Body of pancreas (tissue), 4 donors: ENCODE data around the gene DOCK4.

Experiments used
- POLR2A ChIP-seq, 3 donors: fragments of 450-650 bp; IDR thresholded peaks; one replicate each; pipeline ENCODE4 v1.6.1; 2016; ENCODE audit warnings: antibody characterized with exemption in 3 of 3, mild to moderate bottlenecking in 2 of 3
- TF ChIP-seq, protein P1 (sequence below), 7 experiments: fragments of 450-650 bp in 4 of 7; fragments of 200-600 bp in 3 of 7; sonication (generic) in 3 of 7; IDR thresholded peaks; one replicate each; pipeline ENCODE4 v1.5.1; 2016 to 2019; ENCODE audit warnings: antibody characterized with exemption in 7 of 7

DNA sequence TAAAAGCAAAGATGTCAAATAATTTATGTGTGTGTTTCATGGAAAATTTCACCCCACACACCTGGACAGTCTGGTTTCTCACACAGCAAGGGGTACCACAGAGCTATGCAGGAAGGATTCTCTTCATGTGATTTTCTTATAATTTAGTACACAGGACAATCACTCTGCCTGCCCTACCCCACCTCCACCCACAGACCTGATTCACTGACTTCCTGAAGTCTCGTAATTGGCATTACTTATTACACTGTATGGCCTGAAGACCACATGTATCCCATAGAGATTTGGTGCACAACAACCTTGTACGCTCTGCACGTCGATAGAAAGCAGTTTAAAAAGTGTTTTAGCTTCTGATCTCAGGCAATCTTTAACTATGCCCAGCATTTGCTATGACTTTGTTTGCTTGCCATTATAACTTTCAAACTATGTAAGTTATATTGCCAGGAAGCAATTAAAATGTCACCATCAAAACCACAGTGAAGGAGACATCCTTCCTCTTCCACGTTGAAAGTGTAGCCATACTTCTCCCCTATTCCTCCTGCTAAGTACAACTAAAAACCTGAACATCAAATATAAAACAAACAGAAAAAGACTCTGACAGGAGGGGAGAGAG, 364.5 kb downstream of the DOCK4 start:
- no peak for TF ChIP-seq POLR2A (IDR thresholded peaks at IDR 0.05)
- TF ChIP-seq, protein P1, sequence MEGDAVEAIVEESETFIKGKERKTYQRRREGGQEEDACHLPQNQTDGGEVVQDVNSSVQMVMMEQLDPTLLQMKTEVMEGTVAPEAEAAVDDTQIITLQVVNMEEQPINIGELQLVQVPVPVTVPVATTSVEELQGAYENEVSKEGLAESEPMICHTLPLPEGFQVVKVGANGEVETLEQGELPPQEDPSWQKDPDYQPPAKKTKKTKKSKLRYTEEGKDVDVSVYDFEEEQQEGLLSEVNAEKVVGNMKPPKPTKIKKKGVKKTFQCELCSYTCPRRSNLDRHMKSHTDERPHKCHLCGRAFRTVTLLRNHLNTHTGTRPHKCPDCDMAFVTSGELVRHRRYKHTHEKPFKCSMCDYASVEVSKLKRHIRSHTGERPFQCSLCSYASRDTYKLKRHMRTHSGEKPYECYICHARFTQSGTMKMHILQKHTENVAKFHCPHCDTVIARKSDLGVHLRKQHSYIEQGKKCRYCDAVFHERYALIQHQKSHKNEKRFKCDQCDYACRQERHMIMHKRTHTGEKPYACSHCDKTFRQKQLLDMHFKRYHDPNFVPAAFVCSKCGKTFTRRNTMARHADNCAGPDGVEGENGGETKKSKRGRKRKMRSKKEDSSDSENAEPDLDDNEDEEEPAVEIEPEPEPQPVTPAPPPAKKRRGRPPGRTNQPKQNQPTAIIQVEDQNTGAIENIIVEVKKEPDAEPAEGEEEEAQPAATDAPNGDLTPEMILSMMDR (IDR thresholded peaks at IDR 0.05), result no peak
